Measurements from ENCODE around the gene BICDL2. TPM values are rescaled to one million over a fixed set of nuclear protein-coding genes. Genes with fewer than 3 reads are reported as not detected.

Gene BICDL2
- total and polyA plus RNA-seq, 9 of the 15 experiments (the other 6 are each of a cell fraction or from before 2014, with no cell fraction given), result 0.09 to 0.28 (median 0.09) TPM; not detected in 6

GRCh38 chr16:3059041-3059722 lies 22.4 kb upstream of the BICDL2 start (continued):
- TF ChIP-seq MCM7 (IDR thresholded peaks at IDR 0.05) (no peak), ZNF766 (CRISPR knock-in tag; conservative IDR thresholded peaks at IDR 0.05) (no peak), PYGO2 (tag; IDR thresholded peaks at IDR 0.05) (no peak), ZC3H8 (IDR thresholded peaks at IDR 0.05) (no peak), NBN (IDR thresholded peaks at IDR 0.05; ENCODE audit: low read depth) (no peak), ZMIZ1 (IDR thresholded peaks at IDR 0.05; ENCODE audit: low read depth in 2 of 2, low read length in 2 of 2) (no peak), C11orf30 (IDR thresholded peaks at IDR 0.05; ENCODE audit: low read depth) (peak; percentile 37; the same call in 1 of the 2 replicates), SNRNP70 (optimal IDR thresholded peaks at IDR 0.05; ENCODE audit: low read depth, low read length) (no peak), NFATC3 (IDR thresholded peaks at IDR 0.05) (no peak), RAD21 (CRISPR knock-in tag; conservative IDR thresholded peaks at IDR 0.05 in 1 of 2, IDR thresholded peaks at IDR 0.05 in 1 of 2) (peak; percentile 94 to 97), E2F5 (CRISPR knock-in tag; IDR thresholded peaks at IDR 0.05) (no peak), HSF4 (CRISPR knock-in tag; IDR thresholded peaks at IDR 0.05; ENCODE audit: borderline replicate concordance) (no peak), NCOA2 (IDR thresholded peaks at IDR 0.05; ENCODE audit: partially characterized antibody in 2 of 2) (no peak), IFI16 (CRISPR knock-in tag; IDR thresholded peaks at IDR 0.05) (no peak), FOS (IDR thresholded peaks at IDR 0.05; ENCODE audit: extremely low read depth, insufficient read length) (no peak), ZNF143 (CRISPR knock-in tag; IDR thresholded peaks at IDR 0.05) (no peak), ZNF407 (IDR thresholded peaks at IDR 0.05; ENCODE audit: low read depth) (no peak)

Measured in K562 (cell line).